Coronary artery (tissue), 2 donors: ENCODE data around the gene MYBPH.

ENCODE experiments used
- DNase-seq: peaks from one replicate; pipeline ENCODE4 v3.0.0-alpha.2; 2017; ENCODE audit warnings: low spot score
- H3K27ac ChIP-seq, 2 donors: fragments of 200-600 bp; sonication (generic); one replicate each; pipeline ENCODE4 v1.5.1; 2016 to 2019
- H3K4me3 ChIP-seq: fragments of 200-600 bp; sonication (generic); 2 replicates; pipeline ENCODE4 v1.5.1; 2016; ENCODE audit warnings: mild to moderate bottlenecking, moderate library complexity
- TF ChIP-seq, protein P1 (sequence below): fragments of 200-600 bp; sonication (generic); IDR thresholded peaks from one replicate; pipeline ENCODE4 v1.5.1; 2019; ENCODE audit warnings: antibody characterized with exemption

Gene MYBPH

DNA sequence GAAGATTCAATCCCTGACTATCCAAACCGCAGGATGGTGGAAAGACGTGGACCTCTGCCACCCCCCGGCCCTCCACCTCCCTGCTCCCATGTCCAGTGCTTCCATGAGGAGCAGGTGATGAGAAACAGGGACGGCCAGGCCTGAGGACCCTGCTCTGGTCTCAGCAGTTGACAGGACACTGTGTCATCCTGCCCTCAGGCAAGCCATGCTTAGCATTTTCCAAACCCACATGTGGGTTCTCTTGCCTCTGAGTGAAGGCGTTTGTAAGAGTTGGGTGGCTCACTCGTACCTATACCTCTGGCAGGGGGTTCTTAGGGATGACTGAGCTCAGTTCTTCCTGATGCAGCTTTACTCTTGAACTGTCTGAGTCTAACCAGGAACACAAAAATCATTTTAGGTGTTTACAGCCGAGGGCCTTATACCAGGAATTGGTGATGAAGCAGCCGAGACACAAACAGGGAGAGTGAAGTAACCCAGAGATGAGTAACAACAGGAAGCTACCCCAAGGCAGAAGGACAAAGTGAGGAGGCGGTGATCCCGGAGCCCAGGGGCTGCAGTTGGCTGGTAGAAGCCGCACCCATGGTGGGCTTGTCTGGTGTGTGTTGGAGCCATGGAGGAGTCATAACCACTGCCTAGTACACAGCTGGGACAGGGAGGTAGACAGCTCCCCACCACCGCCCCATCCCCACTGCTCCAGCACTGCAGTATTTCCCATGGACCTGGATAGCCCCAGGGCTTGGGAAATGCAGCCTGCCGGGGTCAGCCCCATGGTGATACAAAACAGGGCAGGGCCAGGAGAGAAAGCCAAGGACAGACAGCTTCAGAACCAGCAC lies 21.4 kb downstream of the MYBPH start:
- no peak overlapping the region for H3K4me3 ChIP-seq
- no peak overlapping the region for H3K27ac ChIP-seq
- TF ChIP-seq, protein P1, sequence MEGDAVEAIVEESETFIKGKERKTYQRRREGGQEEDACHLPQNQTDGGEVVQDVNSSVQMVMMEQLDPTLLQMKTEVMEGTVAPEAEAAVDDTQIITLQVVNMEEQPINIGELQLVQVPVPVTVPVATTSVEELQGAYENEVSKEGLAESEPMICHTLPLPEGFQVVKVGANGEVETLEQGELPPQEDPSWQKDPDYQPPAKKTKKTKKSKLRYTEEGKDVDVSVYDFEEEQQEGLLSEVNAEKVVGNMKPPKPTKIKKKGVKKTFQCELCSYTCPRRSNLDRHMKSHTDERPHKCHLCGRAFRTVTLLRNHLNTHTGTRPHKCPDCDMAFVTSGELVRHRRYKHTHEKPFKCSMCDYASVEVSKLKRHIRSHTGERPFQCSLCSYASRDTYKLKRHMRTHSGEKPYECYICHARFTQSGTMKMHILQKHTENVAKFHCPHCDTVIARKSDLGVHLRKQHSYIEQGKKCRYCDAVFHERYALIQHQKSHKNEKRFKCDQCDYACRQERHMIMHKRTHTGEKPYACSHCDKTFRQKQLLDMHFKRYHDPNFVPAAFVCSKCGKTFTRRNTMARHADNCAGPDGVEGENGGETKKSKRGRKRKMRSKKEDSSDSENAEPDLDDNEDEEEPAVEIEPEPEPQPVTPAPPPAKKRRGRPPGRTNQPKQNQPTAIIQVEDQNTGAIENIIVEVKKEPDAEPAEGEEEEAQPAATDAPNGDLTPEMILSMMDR: no peak
- DNase-seq: no peak

DNA sequence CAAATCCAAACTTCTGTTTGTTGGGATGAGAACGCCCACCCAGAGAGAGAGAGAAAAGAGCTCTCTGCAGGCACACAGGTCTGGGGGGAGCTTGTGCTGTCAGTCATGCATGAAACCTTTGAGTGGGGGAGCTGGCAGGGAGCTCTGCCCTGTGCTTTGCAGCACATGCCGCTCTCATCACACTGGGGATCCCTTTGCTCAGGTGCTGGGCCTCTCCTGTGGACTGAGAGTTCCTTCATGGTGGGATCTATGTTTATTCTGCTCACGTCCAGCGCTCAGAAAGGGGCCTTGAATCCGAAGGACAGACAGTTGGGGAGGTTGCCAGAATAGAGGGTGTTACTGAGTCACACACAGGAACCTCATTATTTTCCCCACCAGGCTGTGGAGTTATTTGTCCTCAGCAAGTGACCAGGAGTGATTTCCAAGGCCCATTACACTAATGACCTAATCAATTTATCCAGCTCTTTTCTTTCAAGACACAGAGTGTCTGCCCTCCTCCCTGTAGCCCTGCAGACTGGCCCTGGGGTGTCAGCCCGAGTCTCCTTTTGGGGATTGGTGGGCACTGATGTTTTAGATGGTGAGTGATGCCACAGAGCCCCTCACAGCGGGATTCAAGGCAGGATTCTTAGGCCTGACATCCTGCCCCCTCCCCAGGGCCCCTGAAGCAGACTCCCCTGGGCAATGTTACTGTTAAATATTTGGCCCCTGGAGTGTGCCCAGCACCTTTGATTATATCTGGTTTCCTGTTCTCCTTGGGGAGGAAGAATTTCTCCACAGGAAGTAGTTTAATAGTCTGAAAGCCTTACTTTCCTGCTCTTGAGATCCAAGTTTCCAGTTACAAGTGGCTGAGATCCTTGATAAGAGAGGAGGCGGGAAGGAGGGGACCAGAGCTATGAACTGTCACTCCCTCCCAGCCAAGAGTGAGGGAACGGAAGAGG lies 22.3 kb downstream of the MYBPH start:
- DNase-seq: no peak
- no peak overlapping the region for H3K4me3 ChIP-seq
- no peak overlapping the region for H3K27ac ChIP-seq
- TF ChIP-seq, protein P1: no peak

DNA sequence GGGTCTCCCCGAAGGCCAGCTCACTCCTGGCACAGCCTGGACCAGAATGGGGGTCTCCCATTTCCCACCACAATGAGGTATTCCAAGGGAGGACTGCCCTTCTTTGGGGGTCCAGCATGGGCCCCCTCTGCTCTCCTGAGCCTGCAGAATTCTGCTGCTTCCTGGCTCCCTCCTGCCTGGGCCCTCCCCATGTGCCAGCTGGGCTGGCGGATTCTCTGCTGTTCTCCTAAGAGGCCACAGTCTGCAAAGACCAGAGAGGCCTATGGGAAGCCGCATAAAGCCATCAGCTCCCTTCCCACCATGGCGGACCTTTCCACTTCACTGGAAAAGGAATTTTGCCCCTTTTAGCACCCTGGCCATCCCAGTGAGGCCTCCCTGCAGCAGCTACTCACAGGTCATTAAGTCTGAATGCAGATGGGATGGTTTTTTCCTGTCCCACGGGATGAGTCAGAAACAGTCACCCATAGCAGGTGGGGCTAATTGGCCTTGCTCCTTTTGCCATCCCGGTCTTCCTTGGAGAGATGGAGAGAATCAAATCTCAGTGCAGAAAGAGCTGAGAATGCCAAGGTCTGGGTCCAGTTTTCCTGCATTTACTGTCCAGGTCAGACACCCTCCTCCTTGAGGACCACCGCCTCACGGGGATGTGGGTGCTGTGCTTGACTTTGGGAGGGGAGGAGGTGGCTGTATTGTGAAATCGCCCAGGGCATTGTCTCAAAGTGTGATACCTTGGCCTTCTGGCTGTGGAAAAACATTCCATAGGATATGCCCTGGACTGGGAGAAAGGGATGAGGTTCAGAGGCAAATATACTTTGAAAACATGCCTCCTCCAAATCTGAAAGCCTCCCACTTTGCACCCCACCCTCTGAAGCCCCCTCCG lies 23.2 kb downstream of the MYBPH start:
- TF ChIP-seq, protein P1: no peak
- no peak overlapping the region for H3K27ac ChIP-seq
- H3K4me3 ChIP-seq: no peak overlapping the region
- DNase-seq: no peak

DNA sequence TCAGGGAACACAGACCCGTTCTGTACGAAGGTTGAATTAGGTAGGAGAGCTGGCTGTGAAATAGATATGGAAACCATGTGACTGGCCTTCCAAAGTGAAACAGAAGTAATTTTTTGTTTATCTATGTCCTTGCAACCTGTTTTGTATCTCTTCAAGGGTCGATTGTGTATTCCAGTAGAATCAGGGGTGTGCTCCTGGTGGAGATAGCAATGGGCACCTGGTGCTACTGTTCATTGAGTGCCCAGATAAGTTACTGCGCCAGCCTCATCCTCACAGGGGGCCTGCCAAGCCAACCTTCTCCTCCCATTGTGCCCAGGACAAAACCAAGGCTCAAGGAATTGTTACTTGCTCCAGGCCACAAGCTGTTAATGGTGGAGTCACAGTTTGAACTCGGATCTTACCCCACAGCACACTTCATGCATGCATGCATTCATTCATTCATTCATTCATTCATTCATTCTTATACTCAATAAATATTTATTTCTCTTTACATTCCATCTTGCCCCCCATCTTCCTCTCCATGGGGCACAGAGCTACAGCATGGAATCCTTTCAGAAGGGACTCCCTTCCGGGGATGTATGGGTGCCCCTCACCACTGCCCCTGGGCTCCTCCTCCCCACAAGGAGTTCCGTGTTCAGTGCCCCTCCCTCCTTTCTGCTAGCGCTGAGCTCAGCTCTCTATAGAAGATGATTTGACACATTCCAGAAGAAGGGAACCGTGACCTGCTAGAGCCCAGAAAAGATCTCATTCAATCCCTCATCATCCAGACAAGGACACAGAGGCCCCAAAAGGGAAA lies 24.1 kb downstream of the MYBPH start:
- DNase-seq: no peak
- no peak overlapping the region for H3K4me3 ChIP-seq
- TF ChIP-seq, protein P1: no peak
- H3K27ac ChIP-seq: no peak overlapping the region

DNA sequence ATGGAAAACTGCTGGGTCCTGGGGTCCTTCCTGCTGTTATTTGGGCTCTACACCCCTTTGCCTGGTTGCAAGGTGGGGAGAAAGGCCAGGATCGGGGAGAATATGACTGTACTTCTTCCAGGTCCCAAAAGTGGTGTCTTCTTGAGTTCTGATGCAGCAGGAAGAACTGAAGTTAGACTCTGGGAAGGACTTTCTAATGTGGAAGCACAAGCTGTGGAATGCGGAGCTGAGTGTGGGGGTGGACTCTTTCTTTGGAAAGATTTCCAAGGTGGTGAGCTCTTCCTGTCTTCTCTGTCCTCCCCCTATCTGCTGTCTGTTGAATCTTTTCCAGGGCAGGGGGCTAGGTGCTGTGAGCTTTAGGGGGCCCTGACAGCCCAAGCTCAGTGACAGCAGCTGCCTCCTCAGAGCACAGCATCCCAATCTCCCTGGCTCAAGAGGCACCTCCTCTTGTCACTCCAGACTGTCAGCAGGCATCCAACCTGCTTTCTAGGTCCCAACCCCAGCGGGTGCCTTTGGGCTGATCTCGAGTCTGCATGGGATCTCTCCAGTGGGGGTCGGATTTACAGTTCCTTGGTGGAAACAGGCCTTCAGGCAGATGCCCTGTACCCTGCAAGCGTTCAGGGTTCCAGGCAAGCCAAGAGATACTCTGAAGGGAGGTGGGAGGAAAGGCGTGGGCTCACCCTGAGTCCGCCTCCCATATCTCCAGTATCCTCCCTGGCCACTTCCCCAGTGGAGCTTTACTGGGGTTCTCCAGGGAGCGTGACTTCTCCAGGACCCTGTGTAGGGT lies 24.9 kb downstream of the MYBPH start:
- TF ChIP-seq, protein P1: no peak
- no peak overlapping the region for H3K27ac ChIP-seq
- DNase-seq: no peak
- H3K4me3 ChIP-seq: no peak overlapping the region
